ENCODE measurements around the gene PIGS.
"Not testable (repeated sequence)": the region's sequence is repeated elsewhere in the genome, so short reads cannot be mapped to it uniquely, and the experiment has no call there.

Gene PIGS

DNA sequence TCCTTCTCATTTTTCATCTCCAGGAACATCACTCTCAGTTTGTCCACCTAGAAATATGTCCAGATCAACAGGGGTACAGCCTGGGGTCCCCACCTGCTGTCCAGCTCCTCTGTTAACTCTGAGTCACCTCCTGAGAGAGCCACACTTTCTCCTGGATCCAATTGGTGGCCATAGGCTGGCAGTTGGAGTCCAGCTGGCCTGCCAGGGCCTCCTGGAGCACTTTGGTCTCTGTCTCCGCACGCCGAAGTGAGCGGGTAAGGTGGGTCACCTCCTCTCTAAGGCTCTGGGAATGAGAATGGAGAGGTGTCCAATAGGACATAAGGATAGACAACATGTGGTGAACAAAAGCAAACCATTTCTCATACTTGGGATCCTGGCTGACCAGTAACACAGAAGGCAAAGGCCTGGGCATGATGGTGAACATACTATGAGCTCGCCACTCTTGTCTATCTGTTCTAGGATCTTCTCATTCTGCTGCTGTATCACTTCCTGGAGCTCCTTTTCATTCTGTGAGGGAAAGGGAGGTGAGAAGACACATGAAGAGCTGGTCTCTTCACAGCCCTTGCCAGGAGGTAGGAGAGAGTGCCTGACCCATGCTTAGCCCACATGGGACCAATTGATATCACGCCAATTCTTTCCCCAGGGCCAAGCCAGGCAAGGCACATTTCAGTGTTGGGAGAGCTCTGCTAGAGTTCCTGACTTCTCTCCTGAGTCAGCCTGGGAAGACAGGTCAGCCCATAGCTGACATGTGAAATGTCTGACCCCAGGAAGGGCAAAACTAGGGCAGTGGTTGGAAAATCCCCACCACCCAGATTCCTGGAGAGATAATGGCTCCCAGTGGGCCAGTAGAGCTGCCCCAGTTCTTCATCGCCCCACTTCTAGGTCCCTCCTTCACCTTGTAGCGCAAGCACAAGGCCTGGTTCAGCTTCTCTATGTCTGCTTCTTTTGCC is 7.2 kb upstream of the PIGS start:
- no peak for DNase-seq (ENCODE audit: low spot score)
- no peaks in the 10 kb centered on the region for H3K79me1 ChIP-seq (ENCODE audit: low read depth, low read length)
- H2BK120ac ChIP-seq (ENCODE audit: low read depth, low read length): no peak overlapping the region
- no peak overlapping the region for H4K91ac ChIP-seq (ENCODE audit: low read depth, low read length, poor library complexity)
- H3K4me1 ChIP-seq (ENCODE audit: control insufficient read depth in 2 of 2, insufficient read depth in 1 of 2, low read depth in 1 of 2, low read length in 2 of 2): peaks cover 2 to 5% of the 10 kb centered on the region in 2 donors
- H3K18ac ChIP-seq (ENCODE audit: low read length): no peak overlapping the region
- H2BK12ac ChIP-seq (ENCODE audit: low read length): no peak overlapping the region
- no peak overlapping the region for H2BK5ac ChIP-seq (ENCODE audit: low read length)
- no peak overlapping the region for H3K4me3 ChIP-seq (ENCODE audit: low read length in 2 of 2)
- H3K14ac ChIP-seq (ENCODE audit: low read length): no peak overlapping the region
- no peak overlapping the region for H2AK5ac ChIP-seq (ENCODE audit: low read depth, low read length)
- H3K27ac ChIP-seq (replicated peaks; ENCODE audit: low read length): no peak overlapping the region
- H3K27me3 ChIP-seq (ENCODE audit: control insufficient read depth in 3 of 3, insufficient read depth in 3 of 3, low read depth in 1 of 3, low read length in 3 of 3): peaks cover 0 to 2% (median 0%) of the 10 kb centered on the region in 3 experiments
- H3K4me2 ChIP-seq (ENCODE audit: insufficient read depth, low read length, poor library complexity, severe bottlenecking): no peak overlapping the region
- WGBS, 2 donors (ENCODE audit: extremely low coverage in 2 of 2, insufficient read length in 2 of 2, insufficient replicate concordance in 1 of 2): no CpG with 5 or more reads among the region's 8 CpGs
- H2AFZ ChIP-seq (ENCODE audit: low read length): no peak overlapping the region
- H3K9me3 ChIP-seq (replicated peaks in 1 of 2; ENCODE audit: control insufficient read depth in 2 of 2, insufficient read depth in 1 of 2, low read depth in 1 of 2, low read length in 2 of 2): no peaks in the 10 kb centered on the region
- no peak overlapping the region for H2BK15ac ChIP-seq (ENCODE audit: low read length)
- H3K4ac ChIP-seq (ENCODE audit: low read length): no peak overlapping the region
- no peak overlapping the region for H3K9ac ChIP-seq (ENCODE audit: low read depth, low read length, poor library complexity)
- no peak overlapping the region for H3K23ac ChIP-seq (ENCODE audit: low read depth, low read length, poor library complexity)
- H3K36me3 ChIP-seq (replicated peaks in 1 of 2; ENCODE audit: control insufficient read depth in 2 of 2, insufficient read depth in 2 of 2, low read length in 2 of 2): peaks cover 47 to 76% of the 10 kb centered on the region in 2 donors
- H4K8ac ChIP-seq (ENCODE audit: low read depth, low read length): no peak overlapping the region

DNA sequence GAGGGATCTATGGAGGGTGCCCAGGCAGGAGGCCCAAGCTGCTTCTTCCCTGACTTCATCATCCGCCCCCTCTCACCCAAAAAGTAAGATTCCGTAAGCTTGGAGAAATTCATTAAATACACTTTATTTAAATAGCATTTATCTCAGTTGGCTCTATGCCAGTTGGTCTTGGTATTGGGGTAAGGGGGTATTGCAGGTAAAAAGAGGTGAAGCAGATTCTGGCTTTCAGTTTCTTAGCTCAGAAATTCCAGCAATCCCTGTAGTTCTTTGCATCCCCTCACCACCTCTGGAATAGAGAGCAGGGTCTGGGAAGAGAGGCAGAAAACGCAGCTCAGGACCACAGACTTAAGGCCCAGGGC is 6.1 kb upstream of the PIGS start:
- H3K9ac ChIP-seq (ENCODE audit: low read depth, low read length, poor library complexity): no peak overlapping the region
- peak overlapping the region; percentile 30 for H3K27ac ChIP-seq (replicated peaks; ENCODE audit: low read length)
- no peak overlapping the region for H2BK5ac ChIP-seq (ENCODE audit: low read length)
- no peak for DNase-seq (ENCODE audit: low spot score)
- H3K18ac ChIP-seq (ENCODE audit: low read length): no peak overlapping the region
- no peak overlapping the region for H3K4me3 ChIP-seq (ENCODE audit: low read length in 2 of 2)
- no peak overlapping the region for H3K23ac ChIP-seq (ENCODE audit: low read depth, low read length, poor library complexity)
- H3K4ac ChIP-seq (ENCODE audit: low read length): no peak overlapping the region
- H2BK120ac ChIP-seq (ENCODE audit: low read depth, low read length): no peak overlapping the region
- peaks cover 2 to 5% of the 10 kb centered on the region in 2 donors for H3K4me1 ChIP-seq (ENCODE audit: control insufficient read depth in 2 of 2, insufficient read depth in 1 of 2, low read depth in 1 of 2, low read length in 2 of 2)
- no peak overlapping the region for H2BK15ac ChIP-seq (ENCODE audit: low read length)
- no peaks in the 10 kb centered on the region for H3K9me3 ChIP-seq (replicated peaks in 1 of 2; ENCODE audit: control insufficient read depth in 2 of 2, insufficient read depth in 1 of 2, low read depth in 1 of 2, low read length in 2 of 2)
- H2AK5ac ChIP-seq (ENCODE audit: low read depth, low read length): no peak overlapping the region
- H2BK12ac ChIP-seq (ENCODE audit: low read length): no peak overlapping the region
- H3K36me3 ChIP-seq (replicated peaks in 1 of 2; ENCODE audit: control insufficient read depth in 2 of 2, insufficient read depth in 2 of 2, low read length in 2 of 2): peaks cover 41 to 65% of the 10 kb centered on the region in 2 donors
- H3K27me3 ChIP-seq (ENCODE audit: control insufficient read depth in 3 of 3, insufficient read depth in 3 of 3, low read depth in 1 of 3, low read length in 3 of 3): peaks cover 0 to 6% (median 0%) of the 10 kb centered on the region in 3 experiments
- H3K4me2 ChIP-seq (ENCODE audit: insufficient read depth, low read length, poor library complexity, severe bottlenecking): no peak overlapping the region
- H3K79me1 ChIP-seq (ENCODE audit: low read depth, low read length): no peaks in the 10 kb centered on the region
- no peak overlapping the region for H3K14ac ChIP-seq (ENCODE audit: low read length)
- H4K8ac ChIP-seq (ENCODE audit: low read depth, low read length): no peak overlapping the region
- no peak overlapping the region for H4K91ac ChIP-seq (ENCODE audit: low read depth, low read length, poor library complexity)
- no peak overlapping the region for H2AFZ ChIP-seq (ENCODE audit: low read length)
- no CpG with 5 or more reads among the region's 3 CpGs for WGBS, 2 donors (ENCODE audit: extremely low coverage in 2 of 2, insufficient read length in 2 of 2, insufficient replicate concordance in 1 of 2)

DNA sequence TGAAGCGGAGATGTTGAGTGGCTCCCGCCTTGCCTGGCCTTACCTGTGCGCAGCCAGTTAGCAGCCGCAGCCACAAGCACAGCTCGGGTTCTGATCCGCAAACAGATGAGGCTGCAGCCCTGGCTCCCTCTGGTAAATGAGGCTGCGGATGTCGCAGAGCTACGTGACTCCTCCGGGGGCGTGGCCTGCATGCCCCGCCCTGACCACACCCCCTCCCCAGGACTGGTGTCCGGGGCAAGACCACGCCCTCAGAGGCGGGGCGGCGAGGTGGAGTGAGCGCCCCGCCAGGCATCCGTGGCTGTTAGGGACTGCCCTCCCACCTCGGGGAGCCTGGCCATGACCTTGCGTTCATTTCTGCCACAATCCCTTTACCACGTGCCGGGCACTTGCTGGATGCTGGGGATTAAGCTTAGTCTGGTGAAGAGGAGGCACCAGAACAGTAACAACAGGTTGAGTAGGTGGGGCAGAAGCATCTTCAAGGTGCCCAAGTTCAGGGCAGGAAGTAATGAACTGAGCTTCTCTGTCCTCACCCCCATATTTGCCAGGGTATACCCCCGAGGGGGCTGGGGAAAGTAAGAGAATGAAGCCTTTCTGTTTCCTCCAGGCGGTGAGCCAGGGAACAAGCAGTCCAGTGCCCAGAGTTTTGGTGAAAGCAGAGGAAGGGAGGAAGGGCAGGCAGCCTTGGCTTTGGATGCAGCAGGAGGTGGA is 5.6 kb upstream of the PIGS start, which contains the start of gene ALDOC:
ALDOC (minus strand) TSS at position 138 of the 708 bp plus-strand sequence. CDS start 1,363 bp downstream, outside the sequence.
- Histone ChIP-seq H3K4me3 (ENCODE audit: low read length in 2 of 2) (peak within 1 kb of the TSS in 1 of 2 donors; percentile 66), H3K18ac (ENCODE audit: low read length) (no peak within 1 kb of the TSS), H3K23ac (ENCODE audit: low read depth, low read length, poor library complexity) (peak within 1 kb of the TSS; percentile 92), H3K27me3 (ENCODE audit: control insufficient read depth in 3 of 3, insufficient read depth in 3 of 3, low read depth in 1 of 3, low read length in 3 of 3) (peaks cover 0 to 9% (median 0%) of the 10 kb centered on the region in 3 experiments), H3K9ac (ENCODE audit: low read depth, low read length, poor library complexity) (no peak within 1 kb of the TSS), H3K9me3 (replicated peaks in 1 of 2; ENCODE audit: control insufficient read depth in 2 of 2, insufficient read depth in 1 of 2, low read depth in 1 of 2, low read length in 2 of 2) (no peaks in the 10 kb centered on the region), H2BK5ac (ENCODE audit: low read length) (no peak within 1 kb of the TSS), H3K79me1 (ENCODE audit: low read depth, low read length) (no peaks in the 10 kb centered on the region), H2AK5ac (ENCODE audit: low read depth, low read length) (no peak within 1 kb of the TSS), H3K36me3 (replicated peaks in 1 of 2; ENCODE audit: control insufficient read depth in 2 of 2, insufficient read depth in 2 of 2, low read length in 2 of 2) (peaks cover 36 to 60% of the 10 kb centered on the region in 2 donors), H3K4ac (ENCODE audit: low read length) (no peak within 1 kb of the TSS), H3K14ac (ENCODE audit: low read length) (no peak within 1 kb of the TSS), H4K8ac (ENCODE audit: low read depth, low read length) (no peak within 1 kb of the TSS), H2BK12ac (ENCODE audit: low read length) (no peak within 1 kb of the TSS), H3K4me1 (ENCODE audit: control insufficient read depth in 2 of 2, insufficient read depth in 1 of 2, low read depth in 1 of 2, low read length in 2 of 2) (peaks cover 2 to 5% of the 10 kb centered on the region in 2 donors), H3K4me2 (ENCODE audit: insufficient read depth, low read length, poor library complexity, severe bottlenecking) (no peak within 1 kb of the TSS), H4K91ac (ENCODE audit: low read depth, low read length, poor library complexity) (no peak within 1 kb of the TSS), H2BK15ac (ENCODE audit: low read length) (no peak within 1 kb of the TSS), H2BK120ac (ENCODE audit: low read depth, low read length) (no peak within 1 kb of the TSS), H2AFZ (ENCODE audit: low read length) (no peak within 1 kb of the TSS), H3K27ac (replicated peaks; ENCODE audit: low read length) (peak within 1 kb of the TSS; percentile 30)
- no CpG with 5 or more reads among the region's 26 CpGs for WGBS, 2 donors (ENCODE audit: extremely low coverage in 2 of 2, insufficient read length in 2 of 2, insufficient replicate concordance in 1 of 2)
- peak; percentile 88 for DNase-seq (ENCODE audit: low spot score)

- H4K8ac ChIP-seq (ENCODE audit: low read depth, low read length); H3K4me2 ChIP-seq (ENCODE audit: insufficient read depth, low read length, poor library complexity, severe bottlenecking); DNase-seq (ENCODE audit: low spot score); H3K9me3 ChIP-seq (replicated peaks in 1 of 2; ENCODE audit: control insufficient read depth in 2 of 2, insufficient read depth in 1 of 2, low read depth in 1 of 2, low read length in 2 of 2); H2AK5ac ChIP-seq (ENCODE audit: low read depth, low read length); H4K91ac ChIP-seq (ENCODE audit: low read depth, low read length, poor library complexity); H3K79me1 ChIP-seq (ENCODE audit: low read depth, low read length); H3K4me3 ChIP-seq (ENCODE audit: low read length in 2 of 2); H3K27ac ChIP-seq (replicated peaks; ENCODE audit: low read length); H3K27me3 ChIP-seq (ENCODE audit: control insufficient read depth in 3 of 3, insufficient read depth in 3 of 3, low read depth in 1 of 3, low read length in 3 of 3); H2BK120ac ChIP-seq (ENCODE audit: low read depth, low read length); H2BK12ac ChIP-seq (ENCODE audit: low read length); H3K14ac ChIP-seq (ENCODE audit: low read length); H2AFZ ChIP-seq (ENCODE audit: low read length); H3K23ac ChIP-seq (ENCODE audit: low read depth, low read length, poor library complexity); H3K18ac ChIP-seq (ENCODE audit: low read length); H2BK15ac ChIP-seq (ENCODE audit: low read length); H3K4ac ChIP-seq (ENCODE audit: low read length); H2BK5ac ChIP-seq (ENCODE audit: low read length); H3K9ac ChIP-seq (ENCODE audit: low read depth, low read length, poor library complexity); H3K4me1 ChIP-seq (ENCODE audit: control insufficient read depth in 2 of 2, insufficient read depth in 1 of 2, low read depth in 1 of 2, low read length in 2 of 2): not testable (repeated sequence)
- WGBS, 2 donors (ENCODE audit: extremely low coverage in 2 of 2, insufficient read length in 2 of 2, insufficient replicate concordance in 1 of 2): no CpG with 5 or more reads among the region's 3 CpGs
- H3K36me3 ChIP-seq (replicated peaks in 1 of 2; ENCODE audit: control insufficient read depth in 2 of 2, insufficient read depth in 2 of 2, low read length in 2 of 2): peaks cover 35 to 55% of the 10 kb centered on the region in 2 donors
Observed at GRCh38 chr17:28576016-28576415, 4.7 kb upstream of the PIGS start.

Data from neuronal stem cell (in vitro differentiated cells).